Measurements from ENCODE around the gene GLG1.
"Not testable (repeated sequence)": the region's sequence is repeated elsewhere in the genome, so short reads cannot be mapped to it uniquely, and the experiment has no call there.

The GLG1 gene

GRCh38 chr16:74400238-74400637 is 206.7 kb downstream of the GLG1 start:
- DNase-seq, result not testable (repeated sequence)

GRCh38 chr16:74398212-74398895 is 208.6 kb downstream of the GLG1 start:
- not testable (repeated sequence) for DNase-seq

All from CD4-positive, alpha-beta T cell treated with Interleukin-12 subunit alpha and Interleukin-12 subunit beta, for 1 hour (primary cell).